SH-SY5Y (cell line): ENCODE results near the gene TGFBR3.

Experiments used
- GATA2 ChIP-seq: IDR thresholded peaks from 2 replicates; pipeline ENCODE4 v1.6.1; 2011; ENCODE audit warnings: mild to moderate bottlenecking, low read depth, low read length
- GATA3 ChIP-seq: IDR thresholded peaks from 2 replicates; pipeline ENCODE4 v1.6.1; 2011; ENCODE audit warnings: low read depth, mild to moderate bottlenecking, low read length, moderate library complexity

DNA sequence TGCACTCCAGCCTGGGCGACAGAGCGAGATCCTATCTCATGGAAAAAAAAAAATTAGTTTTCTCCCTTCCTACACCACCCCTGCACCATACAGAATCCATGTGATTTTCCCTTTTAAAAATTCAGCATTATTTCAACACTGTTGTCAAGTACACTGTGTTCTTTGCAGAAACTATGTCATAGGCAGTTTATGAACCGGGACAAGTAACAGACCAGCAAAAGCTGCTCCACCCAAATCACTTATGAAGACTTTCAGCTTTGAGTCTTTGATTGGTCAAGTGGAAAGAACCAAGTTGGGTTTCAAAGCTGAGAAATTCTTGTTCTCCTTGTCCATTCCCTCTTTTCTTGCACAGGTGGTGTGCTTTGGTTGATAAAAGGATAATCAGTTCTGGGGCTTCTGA lies 212.3 kb downstream of the TGFBR3 start:
- no peak for TF ChIP-seq GATA2
- TF ChIP-seq GATA3, result no peak
